GM12864 (cell line): Measurements from ENCODE around the gene TRMT10C.

Experiments
- DNase-seq: peaks from one replicate; pipeline ENCODE4 v3.0.0-alpha.2; 2011; ENCODE audit warnings: low read depth
- H3K4me3 ChIP-seq: 2 replicates; pipeline ENCODE4 v1.5.1; 2011; ENCODE audit warnings: mild to moderate bottlenecking, low read depth, low read length, control low read depth
- TF ChIP-seq, protein P1 (sequence below): IDR thresholded peaks from 2 replicates; pipeline ENCODE4 v1.5.1; 2011; ENCODE audit warnings: low read depth, mild to moderate bottlenecking, moderate library complexity, low read length, control low read depth, inconsistent platforms; ENCODE audit errors: missing control alignments

Gene TRMT10C

DNA sequence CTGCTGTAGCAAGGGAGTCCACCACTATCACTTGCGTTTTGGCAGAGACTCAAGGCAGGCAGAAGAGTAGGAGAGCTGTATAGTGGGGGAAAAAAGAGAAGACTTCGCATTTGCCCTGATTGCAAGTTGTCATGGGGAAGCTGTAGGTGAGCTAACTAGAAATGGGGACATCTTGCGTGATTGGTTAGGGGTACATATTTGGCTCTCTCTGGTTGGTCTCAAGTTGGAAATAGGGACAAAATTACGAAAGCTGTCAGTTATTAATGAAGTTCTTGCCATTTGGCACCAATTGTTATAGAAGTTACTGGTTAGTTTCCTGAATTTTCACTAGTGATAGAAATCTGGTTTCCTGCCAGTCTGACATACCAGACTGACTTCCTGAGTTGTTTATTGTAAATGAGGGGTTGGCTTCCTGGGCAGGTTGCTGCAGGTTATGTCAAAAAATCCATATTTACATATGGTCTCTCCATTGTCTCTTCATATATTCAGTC is 40.4 kb upstream of the TRMT10C start:
- no peak for DNase-seq
- no peak overlapping the region for H3K4me3 ChIP-seq
- TF ChIP-seq, protein P1, sequence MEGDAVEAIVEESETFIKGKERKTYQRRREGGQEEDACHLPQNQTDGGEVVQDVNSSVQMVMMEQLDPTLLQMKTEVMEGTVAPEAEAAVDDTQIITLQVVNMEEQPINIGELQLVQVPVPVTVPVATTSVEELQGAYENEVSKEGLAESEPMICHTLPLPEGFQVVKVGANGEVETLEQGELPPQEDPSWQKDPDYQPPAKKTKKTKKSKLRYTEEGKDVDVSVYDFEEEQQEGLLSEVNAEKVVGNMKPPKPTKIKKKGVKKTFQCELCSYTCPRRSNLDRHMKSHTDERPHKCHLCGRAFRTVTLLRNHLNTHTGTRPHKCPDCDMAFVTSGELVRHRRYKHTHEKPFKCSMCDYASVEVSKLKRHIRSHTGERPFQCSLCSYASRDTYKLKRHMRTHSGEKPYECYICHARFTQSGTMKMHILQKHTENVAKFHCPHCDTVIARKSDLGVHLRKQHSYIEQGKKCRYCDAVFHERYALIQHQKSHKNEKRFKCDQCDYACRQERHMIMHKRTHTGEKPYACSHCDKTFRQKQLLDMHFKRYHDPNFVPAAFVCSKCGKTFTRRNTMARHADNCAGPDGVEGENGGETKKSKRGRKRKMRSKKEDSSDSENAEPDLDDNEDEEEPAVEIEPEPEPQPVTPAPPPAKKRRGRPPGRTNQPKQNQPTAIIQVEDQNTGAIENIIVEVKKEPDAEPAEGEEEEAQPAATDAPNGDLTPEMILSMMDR: no peak

DNA sequence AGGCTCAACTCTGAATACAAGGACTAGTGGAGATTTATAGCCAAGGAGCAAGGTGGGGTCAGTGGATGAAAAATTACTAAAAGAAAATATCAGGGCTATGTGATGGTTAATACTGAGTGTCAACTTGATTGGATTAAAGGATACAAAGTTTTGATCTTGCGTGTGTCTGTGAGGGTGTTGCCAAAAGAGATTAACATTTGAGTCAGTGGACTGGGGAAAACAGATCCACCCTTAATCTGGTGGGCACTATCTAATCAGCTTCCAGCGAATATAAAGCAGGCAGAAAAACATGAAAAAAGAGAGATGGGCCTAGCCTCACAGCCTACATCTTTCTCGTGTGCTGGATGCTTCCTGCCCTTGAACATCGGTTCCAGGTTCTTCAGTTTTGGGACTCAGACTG is 34.2 kb upstream of the TRMT10C start:
- DNase-seq: no peak
- TF ChIP-seq, protein P1: no peak
- no peak overlapping the region for H3K4me3 ChIP-seq

DNA sequence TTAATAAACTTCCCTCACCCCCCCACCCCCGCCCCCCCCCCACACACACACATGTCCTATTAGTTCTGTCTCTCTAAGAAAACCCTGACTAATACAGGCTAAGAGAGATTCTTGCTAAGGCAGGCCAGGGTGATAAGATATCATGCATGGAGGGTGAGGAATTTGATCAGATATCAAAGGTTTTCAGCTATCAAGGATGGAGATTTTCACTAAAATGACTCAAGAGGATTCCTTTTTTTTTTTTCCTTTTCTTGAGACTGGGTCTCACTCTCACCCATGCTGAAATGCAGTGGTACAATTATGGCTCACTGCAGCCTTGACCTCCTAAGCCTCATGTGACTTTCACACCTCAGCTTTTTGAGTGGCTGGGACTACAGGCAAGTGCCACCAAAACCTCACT is 33.8 kb upstream of the TRMT10C start:
- DNase-seq: no peak
- no peak overlapping the region for H3K4me3 ChIP-seq
- TF ChIP-seq, protein P1: no peak

DNA sequence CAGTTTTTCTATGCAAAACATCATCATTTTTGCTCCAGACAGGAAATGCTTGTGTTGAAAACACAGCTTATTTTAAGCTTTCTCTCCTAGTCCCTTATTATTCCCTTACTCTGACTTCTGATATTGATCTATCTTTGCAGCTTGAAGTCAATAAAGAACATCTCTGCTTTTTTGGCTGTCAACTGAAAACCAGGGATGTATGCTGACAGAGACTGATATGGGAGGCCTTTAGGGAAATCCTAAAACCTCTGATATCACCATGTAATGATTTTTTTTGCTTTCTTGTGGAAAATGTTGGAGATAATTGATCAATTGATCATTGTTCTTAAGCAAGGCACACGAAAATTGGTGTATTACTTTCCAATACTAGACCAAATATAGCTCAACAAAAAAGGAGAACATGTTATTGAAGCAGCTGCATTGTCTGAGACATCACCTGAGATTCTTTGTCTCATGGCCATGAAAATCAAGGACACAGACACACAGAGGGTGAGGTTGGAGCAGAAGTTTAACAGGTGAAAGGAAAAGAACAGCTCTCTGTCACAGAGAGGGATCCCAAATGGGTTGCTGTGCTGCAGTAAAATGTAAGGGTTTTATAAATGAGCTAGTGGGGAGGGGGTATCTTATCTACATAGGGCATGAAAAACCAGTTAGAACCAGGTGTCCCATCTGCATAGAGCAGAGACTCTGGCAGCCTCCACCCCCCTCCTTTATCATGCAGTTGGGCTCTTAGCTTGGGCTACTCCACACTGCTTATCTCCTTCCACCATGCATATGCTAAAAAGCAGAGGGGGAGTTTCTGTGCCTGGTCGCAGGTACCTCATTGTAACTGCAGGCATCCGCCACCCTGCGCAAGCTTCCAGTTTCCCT is 31.6 kb upstream of the TRMT10C start:
- TF ChIP-seq, protein P1: no peak
- no peak overlapping the region for H3K4me3 ChIP-seq

DNA sequence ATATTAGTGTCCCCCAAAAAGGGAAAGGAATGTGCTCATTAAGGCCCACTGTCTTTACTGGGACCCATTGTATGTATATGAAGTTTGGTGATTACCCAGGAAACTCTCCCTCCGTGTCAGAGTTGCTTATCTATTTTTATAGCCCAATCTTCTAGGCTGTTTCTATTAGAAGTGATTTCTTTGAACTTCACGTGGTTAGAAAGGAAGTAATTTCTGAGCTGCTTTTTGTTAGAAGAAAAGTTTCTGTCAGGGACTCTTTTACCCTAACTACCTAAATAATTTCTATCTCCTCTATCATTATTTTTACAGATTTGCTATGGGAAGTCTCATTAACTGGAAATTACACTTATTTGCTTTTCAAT is 31.0 kb upstream of the TRMT10C start:
- no peak overlapping the region for H3K4me3 ChIP-seq
- TF ChIP-seq, protein P1: no peak
- DNase-seq: no peak

More for the DNA sequence above, 31.6 kb upstream of the TRMT10C start:
- no peak for DNase-seq

DNA sequence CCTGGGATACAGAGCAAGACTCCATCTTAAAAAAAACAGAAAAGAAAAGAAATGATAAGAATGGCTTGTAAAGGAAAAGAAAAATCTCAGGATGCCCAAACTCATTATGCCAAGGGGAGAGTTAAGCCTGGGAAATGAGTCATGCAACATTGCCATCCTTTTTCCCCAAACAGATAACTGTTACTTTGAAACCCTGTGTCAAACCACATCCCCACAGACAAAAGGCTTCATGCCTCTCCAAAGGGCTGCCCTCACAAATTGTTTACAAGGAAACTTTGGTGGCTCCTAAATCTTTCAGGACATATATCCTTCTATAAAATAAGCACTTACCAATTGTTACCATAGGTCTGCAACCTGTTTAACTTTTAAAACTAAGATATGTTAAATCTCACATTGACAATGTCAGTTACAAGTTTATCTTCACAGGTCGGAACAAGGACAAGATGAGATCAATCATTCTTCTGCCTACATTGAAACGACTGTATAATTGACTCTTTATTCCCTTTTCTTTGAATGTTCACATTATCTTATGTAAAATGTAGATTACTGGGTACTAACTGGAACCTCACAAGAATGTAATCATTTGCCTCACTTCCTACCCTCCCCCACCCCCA is 30.1 kb upstream of the TRMT10C start:
- TF ChIP-seq, protein P1: no peak
- no peak overlapping the region for H3K4me3 ChIP-seq
- DNase-seq: no peak
